HG02588 (cell line): ENCODE results near the gene DLG2.
"Not testable (repeated sequence)": the region's sequence is repeated elsewhere in the genome, so short reads cannot be mapped to it uniquely, and the experiment has no call there.

ENCODE experiments used
- ATAC-seq: cut with Tn5 transposase; IDR thresholded peaks from one replicate; pipeline ENCODE4 v1.9.1; 2021; ENCODE audit warnings: mild to moderate bottlenecking, moderate library complexity; ENCODE audit not compliant: unreplicated experiment

The DLG2 gene

DNA sequence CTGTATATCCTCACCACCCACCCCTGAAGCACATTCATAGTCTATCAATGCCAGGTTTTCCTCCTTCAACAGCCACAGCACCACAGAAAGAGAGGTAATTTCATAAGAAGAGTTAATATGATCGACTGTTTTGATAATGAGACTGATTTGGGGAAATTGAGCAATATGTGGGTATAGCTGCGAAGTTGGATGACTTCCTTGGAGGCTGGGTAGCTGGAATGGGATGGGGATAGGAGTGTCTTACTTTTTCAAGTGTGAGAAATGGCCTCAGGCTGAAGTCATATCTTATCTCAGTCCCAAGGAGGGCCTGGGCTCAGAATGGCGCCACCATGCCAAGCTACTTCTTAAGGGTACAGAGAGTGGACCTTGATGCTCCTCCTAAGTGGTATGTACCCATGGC is 2153.4 kb downstream of the DLG2 start:
- ATAC-seq: no peak

DNA sequence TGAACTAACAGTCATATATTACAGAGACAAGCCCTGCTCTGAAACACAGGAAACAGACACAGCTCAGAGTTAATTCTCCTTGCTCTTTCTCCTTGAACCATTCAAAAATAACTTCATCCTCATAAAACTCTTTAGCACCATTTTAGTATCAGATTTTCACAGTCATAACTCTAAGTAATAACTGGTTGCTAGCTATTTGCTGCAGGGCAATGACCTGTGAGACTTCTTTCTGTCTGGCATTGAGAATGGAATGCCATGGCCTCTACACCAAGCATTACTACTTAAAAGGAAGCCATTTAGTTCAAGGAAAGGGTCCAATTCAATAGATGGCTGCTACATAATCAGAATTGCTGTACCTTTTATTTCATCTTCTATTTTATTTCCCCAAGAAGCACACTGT is 2154.3 kb downstream of the DLG2 start:
- no peak for ATAC-seq

DNA sequence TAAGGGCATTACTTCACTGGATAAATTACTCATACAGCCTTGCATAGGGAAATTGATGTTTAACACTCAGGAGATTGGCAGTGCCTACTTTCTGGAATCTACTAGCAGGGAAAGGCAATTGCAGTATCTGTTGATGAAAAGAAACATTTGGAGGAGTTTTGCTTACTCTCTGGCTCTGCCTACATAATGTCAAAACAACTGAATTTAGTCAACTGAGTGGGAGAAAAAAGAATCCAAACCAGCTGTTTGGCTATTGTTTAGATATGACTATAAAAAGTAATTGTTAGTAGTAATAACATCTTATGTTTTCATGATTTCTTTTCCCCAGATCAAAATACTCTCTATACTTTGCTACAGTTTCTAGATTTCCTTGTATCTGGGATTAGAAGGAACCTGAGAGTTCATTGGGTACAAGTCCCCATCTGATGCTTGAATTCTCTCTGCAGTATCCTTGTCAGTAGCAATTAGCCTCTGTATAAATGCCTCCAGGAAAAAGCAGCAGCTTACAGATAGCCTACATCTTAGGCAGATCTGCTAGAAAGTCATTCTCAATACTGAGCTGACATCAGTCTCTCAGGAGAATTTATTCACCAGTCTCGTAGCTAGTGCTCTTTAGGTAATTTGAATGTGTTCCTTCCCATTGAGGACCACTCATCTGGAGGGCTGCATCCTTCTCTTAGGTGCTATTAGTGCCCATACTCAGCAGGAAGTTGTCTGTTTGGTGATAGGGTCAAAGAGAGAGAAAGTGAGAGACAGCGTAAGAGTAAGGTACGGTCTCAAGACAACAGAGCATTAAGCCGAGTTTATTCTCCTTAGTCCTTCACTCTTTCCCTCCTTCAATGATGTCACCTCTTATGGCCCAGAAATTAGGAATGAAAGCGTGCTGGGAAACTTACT is 2155.1 kb downstream of the DLG2 start:
- no peak for ATAC-seq

DNA sequence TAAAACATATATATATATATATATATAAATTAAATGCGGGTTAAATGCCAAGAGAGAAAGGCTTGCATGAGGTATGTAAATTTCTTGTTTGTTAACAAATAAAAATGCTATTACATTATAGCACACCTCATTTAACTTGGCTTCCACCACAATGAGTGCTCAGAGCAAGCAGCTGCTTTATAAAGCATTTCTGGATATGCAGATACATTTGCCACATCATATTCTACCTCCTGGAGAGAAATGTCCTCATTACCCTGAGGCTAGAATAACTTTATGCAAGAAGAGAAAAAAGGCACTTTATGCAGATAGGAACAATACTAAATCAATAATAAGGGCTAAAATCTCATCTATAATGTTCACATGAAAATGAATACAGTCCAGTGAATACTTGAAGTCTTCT is 2159.3 kb downstream of the DLG2 start:
- no peak for ATAC-seq

DNA sequence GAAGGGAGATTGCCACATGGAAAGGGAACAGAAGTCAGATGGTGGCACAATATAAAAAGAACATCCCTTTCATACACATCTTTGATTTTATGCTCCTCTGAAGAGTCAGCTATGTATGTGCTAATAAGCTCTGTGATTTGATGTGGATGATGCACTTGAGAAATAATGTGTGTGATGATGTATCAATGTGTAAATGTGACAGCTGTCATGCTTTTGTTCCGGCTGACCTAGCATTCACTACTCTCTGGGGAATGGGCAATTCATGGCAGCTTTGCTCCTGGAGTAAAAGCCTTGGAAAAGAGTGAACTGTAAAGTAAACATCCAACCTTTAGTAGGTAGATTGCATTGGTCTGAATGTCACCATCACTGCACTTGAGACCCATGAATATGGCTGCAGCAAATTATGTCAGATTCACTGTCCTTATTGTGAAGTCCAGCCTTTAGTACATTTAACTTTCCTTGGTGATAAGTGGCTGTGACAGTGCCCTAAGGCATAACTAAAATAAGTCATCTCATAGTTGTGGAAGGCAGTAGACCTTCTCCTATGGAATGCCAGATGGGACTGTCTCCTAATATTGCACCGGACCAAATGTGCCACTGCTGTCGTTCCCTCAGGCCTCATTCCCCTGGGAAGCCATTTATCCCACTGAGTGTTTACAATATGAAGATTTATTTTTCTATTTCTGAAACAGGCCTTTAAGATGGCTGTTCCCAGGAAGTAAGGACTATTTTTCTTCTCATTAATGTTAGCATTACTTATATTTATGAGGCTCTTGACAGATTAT is 2162.8 kb downstream of the DLG2 start:
- ATAC-seq: no peak

DNA sequence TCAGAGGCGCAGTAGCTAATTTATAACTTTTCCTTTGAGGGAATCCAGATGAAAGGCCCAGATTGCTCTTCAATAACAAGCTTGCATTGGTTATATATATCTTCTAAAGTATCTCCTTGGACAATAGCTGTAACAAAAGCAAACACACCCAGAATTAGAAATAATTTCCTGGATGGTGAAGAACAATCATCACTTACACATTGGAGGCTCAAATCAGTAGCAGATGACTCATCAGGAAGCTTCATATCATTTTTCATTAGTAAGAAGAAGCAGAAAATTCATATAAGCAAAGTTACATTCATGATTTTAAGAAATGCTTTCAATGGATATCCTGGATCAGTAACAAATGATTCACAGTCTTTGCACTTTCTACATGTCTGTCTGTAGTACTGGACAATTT is 2167.3 kb downstream of the DLG2 start:
- no peak for ATAC-seq

DNA sequence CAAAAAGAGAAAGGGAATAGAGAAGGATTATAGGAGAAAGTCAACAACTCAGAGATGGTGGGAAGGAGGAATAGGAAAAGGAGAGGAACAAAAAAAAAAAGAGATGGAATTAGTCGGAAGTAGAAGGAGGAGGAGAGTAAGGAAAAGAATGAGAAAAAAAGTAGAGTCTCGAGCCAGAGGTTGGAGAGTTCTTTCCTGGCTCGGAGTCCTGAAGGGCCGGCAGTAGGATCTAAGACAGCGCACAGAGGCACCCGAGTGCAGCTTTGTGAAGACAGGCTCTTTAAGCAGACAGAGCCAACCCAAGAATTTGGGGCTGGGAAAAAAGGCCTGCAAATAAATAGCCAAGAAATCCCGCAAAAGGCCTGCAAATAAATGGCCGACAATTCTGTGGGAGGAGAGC is 2170.6 kb downstream of the DLG2 start:
- ATAC-seq: no peak

DNA sequence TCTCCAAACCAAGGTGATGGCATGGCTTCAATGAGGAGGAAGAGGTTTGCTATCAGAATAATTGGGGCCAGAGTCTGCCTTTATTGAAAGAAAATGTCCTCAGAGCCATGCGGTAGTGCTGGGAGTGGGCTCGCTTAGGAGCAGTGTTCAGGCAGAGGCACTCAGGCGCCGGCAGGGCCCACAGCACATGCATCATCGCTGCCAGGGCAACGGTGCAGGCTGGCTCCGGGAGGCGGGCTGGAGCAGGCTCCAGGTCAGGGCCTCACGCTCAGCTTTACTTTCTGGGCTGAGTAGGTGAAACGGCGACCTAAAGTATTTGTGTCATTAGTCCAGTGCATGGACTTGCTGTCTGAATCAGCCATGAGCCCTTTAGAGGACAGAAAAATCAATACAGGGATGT is 2171.1 kb downstream of the DLG2 start:
- no peak for ATAC-seq

DNA sequence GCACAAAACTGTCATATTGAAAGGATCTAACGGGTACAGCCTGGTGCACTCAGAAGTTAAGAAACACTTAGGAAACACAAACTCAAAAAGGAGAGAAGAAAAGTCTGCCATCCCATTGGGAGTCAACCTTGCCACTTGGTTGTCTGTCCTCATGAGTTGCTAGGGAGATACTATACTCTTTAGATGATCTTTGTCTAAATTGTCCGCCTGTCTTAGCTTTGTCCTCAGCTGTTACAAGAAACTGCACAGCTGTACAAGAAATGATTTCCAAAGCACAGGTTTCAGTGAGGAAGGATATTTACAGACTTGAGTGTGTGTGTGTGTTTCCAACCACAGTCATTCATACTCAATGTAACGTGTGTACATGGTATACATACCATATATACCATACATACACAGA is 2171.8 kb downstream of the DLG2 start:
- no peak for ATAC-seq

DNA sequence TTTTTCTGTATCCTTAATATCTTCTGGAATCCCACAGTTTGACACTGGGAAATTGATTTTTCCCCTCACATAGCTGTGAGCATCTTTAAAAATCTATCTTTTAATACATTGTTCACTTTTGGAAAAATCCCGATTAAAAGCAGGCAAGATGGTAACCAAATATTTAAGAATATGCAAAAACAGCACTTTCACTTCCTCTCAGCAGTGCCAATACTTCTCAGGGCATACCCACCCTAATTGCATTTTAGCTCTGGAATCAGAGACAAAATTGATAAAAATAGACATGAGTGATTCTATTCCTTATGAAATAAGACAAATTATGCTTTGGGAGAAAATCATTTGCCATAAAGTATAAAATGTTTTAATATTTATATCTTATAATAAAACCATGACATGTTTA is 2172.5 kb downstream of the DLG2 start:
- ATAC-seq: no peak

DNA sequence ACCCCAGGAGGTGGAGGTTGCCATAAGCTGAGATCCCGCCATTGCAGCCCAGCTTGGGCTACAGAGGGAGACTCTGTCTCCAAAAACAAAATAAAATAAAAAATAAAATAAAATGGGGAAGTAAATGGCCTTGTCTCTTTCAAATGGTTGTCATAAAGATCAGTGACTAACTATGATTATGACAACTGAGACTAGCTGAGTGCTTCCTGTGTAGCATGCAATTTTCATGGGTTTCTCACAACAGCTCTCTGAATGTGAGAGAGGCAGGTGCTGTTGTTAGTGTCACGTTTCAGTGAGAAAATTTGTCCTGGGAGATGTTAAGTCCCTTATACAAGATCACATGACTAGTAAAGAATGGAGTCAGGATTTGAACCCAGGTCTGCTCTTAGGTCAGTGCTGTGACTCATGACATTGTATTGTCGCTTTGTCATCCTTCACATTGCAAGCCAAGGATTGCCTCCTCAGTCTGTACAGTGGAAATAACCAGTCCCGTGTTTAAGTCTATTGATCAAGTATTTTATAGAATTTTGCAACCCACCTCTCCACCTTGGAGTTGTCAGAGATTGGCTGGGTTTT is 2177.7 kb downstream of the DLG2 start:
- ATAC-seq: no peak

DNA sequence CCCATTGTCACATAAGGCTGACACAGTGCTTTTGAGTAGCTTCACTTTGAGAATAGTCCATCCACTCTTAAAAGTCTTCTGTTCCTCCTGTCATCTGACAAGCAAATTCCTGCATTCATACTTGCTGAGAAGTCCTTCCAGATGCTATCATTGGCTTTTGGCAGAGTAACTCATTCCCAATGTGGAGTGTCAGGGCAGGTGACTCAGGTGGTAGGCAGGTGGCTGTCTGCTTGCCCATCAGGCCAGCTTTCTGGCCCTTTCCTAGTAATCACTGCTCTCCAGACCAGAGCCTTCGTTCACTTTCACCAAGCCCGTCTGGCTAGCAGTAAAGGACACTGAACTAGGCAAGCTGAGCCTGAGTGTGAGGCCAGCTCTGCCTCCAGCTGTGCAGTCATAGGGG is 2178.5 kb downstream of the DLG2 start:
- no peak for ATAC-seq

DNA sequence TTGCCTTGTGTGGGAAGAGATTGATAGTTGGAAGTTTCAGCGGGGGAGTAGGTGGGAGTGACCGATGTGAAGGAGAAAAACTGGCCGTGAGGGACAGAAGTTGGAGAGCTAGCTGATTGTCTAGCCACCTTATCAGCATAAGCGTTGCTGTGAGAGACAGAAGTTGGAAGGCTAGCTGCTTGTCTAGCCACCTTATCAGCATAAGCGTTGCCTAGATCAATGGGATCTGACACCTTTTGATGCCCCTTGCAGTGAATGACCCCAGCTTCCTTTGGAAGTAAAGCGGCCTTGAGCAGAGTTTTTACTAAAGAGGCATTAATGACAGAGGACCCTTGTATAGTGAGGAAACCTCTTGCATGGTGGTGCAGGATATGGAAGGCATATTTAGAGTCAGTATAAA is 2183.3 kb downstream of the DLG2 start:
- ATAC-seq: not testable (repeated sequence)

DNA sequence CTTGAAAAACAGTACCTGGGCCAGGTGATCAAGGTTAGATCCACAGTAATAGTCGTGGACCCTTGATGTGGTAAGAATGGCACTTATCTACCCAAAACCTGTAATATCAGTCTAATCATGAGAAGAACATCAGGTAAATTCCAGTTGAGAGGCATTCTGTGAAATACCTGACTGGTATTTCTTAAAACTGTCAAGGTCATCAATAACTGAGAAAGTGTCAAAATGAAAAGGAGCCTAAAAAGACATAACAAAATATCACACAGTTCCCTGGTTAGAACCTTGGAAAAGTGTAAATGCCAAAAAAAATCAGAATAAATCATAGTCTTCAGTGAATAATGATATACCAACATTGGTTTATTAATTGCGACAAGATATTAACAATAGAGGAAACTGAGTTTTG is 2185.5 kb downstream of the DLG2 start:
- ATAC-seq: no peak

DNA sequence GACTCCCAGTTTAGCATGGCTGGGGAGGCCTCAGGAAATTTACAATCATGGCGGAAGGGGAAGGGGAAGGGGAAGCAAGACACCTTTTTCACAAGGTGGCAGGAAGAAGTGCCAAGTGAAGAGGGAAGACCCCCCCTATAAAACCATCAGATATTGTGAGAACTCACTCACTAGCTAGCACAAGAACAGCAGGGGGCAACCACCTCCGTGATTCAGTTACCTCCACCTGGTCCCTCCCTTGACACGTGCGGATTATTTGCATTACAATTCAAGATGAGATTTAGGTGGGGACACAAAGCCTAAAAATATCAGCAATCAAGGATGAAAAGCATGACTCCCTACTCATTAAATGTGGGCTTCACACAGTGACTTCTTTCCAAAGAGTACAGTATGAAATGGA is 2186.0 kb downstream of the DLG2 start:
- no peak for ATAC-seq

DNA sequence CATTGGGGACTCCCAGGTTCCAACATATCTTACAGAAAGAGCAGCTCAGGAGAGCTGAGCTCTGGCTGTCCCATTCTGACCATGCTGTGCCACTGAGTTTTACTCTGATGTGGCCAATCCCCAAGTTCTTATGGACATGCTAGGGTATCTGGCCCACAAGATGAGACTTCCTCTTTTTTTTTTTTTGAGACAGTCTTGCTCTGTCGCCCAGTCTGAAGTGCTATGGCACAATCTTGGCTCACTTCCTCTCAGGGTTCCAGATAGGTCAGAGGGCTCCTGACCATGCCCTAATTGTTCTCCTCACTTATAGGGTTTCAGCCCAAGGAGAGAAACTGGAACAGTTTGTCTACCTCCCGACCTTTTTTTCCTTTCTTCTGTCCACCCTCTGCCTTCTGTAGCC is 2188.7 kb downstream of the DLG2 start:
- no peak for ATAC-seq

DNA sequence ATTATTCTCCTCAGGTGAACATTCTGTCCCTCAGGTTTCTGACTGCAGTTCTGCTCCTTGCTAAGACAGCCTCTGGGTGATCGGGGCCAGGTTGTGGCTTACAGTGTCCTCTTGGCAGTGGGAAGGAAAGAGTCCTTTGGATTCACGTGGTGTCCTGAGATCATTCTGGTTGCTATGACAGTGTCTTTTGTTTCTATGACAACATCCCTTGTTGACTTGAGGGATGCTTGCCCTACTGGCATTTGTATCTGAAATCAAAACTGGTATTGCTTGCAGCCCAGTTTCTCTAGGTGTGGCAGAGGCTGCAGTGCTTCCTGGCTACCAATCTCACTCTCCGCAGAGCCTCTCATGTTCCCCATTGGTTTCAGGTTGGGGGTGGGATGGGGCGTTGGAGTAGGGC is 2189.2 kb downstream of the DLG2 start:
- no peak for ATAC-seq

DNA sequence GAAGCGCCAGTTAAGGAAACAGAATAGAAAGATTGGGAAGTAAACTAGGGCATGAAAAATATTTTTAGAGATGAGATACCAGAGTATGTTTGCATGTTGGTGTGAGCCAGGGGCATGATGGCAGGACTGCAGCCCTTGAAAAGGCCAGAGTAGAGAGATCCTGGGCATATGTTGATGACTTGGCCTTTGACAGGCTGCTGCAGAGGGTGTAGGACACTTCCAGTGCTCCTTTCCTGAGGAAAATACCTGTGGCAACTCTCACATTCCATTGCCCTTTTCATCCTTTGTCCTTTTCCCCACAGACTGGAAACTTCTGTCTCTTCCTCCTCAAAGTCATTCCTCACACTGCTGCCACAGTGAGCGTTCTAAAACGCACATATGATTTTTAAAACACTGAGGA is 2190.3 kb downstream of the DLG2 start:
- no peak for ATAC-seq

DNA sequence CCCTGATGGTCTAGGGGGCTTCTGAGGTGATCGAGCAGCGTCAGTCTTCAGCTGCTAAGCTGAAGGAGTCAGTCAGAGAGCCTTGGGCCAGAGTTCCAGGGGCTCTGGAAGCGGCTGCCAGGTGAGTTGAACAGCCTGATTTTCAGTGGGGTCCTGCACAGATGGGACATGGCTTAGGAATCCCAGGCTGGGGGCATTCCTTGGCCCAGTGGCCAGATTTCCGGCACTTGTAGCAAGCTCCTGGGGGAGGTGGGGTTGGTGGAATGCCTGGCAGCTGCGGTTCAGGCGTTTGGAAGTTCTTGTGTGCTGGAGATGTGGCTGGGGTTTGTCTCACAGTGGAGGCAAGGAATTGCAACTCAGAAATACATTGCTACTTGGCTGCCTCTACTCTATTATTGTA is 2192.3 kb downstream of the DLG2 start:
- ATAC-seq: not testable (repeated sequence)

DNA sequence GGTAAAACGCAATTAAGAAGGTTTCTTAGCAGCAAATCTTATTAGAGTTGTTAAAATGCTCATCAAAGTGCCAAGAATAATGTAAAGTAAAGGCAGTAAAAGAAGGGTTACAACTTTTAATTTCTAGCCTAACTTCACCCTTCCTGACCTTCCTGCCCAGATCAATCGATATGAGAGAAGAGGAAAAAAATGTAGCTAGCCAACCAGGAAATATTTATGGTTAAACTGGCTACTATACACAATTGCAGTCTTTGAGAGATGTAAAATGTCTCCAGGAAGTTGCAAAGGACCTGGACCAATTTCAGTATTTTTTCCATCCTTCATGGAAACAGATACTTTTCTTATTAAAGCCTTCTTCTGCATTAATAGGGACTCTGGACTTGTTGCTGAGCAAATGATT is 2199.2 kb downstream of the DLG2 start:
- ATAC-seq: no peak

DNA sequence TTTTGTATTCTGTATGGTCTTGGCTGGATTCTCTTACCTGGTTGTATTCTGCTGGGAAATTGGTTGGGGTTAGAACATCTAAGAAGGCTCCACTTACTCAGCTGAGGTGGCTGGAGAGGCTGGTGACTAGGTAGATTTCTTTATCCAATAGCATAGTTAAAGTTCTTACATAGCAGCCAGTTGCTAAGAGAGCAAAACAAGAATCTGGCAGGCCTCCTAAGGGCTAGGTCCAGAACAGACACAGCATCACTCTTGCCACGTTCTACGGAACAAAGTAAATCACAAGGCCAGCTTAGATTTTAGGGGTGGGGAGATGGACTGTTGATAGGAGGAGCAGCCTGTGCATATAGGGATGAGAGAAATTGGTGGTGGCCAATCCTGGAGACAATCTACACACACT is 2199.6 kb downstream of the DLG2 start:
- no peak for ATAC-seq

DNA sequence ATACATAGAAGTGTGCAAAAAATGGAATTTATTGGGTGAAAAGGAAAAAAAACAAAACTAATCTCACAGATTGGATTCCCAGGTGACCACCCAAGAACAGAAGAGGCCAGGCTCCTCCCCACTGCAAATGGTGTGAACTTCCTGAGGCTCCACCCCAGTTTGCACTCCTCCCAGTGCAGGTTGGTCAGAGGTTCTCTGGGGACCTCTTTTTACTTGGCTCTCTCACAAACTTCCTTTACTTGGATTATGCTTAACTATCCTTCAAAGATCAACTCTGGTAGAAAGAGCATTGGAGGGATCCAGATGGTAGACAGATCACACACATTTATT is 2202.0 kb downstream of the DLG2 start:
- no peak for ATAC-seq
